Measurements from ENCODE around the gene KIAA0930.

KIAA0930 gene

DNA sequence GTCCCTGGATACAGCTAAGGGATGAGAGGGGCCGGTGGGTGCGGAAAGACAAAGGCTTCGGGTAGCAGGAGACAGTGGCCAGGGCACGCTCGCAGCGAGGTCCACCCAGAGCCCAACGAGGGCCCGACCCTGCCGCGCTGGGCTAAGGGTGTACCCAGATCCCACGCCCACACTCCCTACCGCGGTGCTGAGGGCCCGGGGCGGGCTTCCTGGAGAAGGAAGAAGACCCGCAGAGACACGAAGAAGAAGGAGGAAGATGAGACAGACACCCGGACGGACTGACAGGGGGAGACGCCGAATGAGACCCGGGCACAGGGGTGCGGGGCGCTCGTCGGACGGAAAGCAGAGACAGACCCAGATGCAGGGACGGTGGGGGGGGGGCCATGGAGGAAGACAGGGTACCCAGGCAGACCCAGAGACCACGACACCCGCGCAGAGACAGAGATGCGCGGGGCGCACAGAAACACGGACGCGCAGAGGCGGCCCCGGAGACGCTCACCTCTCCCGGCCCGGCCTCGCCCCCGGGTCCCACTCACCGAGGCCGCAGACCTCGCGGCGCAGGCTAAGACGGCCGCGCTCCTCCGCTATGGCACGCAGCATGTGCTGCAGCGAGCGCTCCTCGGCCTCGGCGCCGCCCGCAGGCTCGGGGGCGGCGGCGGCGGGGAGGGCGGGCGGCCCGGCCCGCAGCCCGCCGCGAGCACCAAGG is 437 bp downstream of the KIAA0930 start:
- no peak overlapping the region for H3K27ac ChIP-seq

DNA sequence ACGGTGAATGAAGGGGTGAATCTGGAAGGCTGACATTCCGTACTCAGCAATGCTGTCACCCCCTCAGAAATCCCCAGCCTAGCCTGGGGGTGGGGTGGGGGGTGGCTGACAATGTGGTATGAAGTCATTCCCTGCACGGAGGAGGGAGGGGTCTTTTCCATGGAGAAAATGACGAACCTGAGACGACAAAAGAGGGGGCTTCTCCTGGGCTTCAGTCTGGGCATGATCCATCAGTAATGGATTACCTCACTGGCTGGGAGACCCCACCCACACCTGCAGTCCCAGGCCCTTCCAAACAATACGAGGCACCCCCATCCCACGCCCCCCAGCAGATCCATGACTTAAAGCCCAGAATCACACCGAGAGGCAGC is 1.0 kb downstream of the KIAA0930 start:
- no peak overlapping the region for H3K9ac ChIP-seq
- peaks cover 17% of the 10 kb centered on the region for H3K4me1 ChIP-seq
- H3K9me3 ChIP-seq (ENCODE audit: control insufficient read depth, low read length): no peaks in the 10 kb centered on the region
- H3K36me3 ChIP-seq (ENCODE audit: control insufficient read depth, insufficient read depth, low read length): no peaks in the 10 kb centered on the region
- no peak overlapping the region for H3K27ac ChIP-seq
- H3K4me3 ChIP-seq (ENCODE audit: low read depth, low read length): peak overlapping the region; percentile 61
- no peaks in the 10 kb centered on the region for H3K27me3 ChIP-seq (ENCODE audit: control insufficient read depth, insufficient read depth, low read length)
- TF ChIP-seq, protein P1, sequence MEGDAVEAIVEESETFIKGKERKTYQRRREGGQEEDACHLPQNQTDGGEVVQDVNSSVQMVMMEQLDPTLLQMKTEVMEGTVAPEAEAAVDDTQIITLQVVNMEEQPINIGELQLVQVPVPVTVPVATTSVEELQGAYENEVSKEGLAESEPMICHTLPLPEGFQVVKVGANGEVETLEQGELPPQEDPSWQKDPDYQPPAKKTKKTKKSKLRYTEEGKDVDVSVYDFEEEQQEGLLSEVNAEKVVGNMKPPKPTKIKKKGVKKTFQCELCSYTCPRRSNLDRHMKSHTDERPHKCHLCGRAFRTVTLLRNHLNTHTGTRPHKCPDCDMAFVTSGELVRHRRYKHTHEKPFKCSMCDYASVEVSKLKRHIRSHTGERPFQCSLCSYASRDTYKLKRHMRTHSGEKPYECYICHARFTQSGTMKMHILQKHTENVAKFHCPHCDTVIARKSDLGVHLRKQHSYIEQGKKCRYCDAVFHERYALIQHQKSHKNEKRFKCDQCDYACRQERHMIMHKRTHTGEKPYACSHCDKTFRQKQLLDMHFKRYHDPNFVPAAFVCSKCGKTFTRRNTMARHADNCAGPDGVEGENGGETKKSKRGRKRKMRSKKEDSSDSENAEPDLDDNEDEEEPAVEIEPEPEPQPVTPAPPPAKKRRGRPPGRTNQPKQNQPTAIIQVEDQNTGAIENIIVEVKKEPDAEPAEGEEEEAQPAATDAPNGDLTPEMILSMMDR (IDR thresholded peaks at IDR 0.05): no peak
- peaks cover 12% of the 10 kb centered on the region for H3K79me2 ChIP-seq
- H2AFZ ChIP-seq: no peak overlapping the region
- H3K4me2 ChIP-seq (ENCODE audit: low read length): peak overlapping the region; percentile 78

More for the DNA sequence above, 437 bp downstream of the KIAA0930 start:
- Histone ChIP-seq H3K4me1 (peaks cover 17% of the 10 kb centered on the region), H3K9me3 (ENCODE audit: control insufficient read depth, low read length) (no peaks in the 10 kb centered on the region), H2AFZ (peak overlapping the region; percentile 38), H3K4me3 (ENCODE audit: low read depth, low read length) (peak overlapping the region; percentile 61), H3K36me3 (ENCODE audit: control insufficient read depth, insufficient read depth, low read length) (no peaks in the 10 kb centered on the region), H3K4me2 (ENCODE audit: low read length) (peak overlapping the region; percentile 78), H3K79me2 (peaks cover 12% of the 10 kb centered on the region), H3K9ac (no peak overlapping the region), H3K27me3 (ENCODE audit: control insufficient read depth, insufficient read depth, low read length) (no peaks in the 10 kb centered on the region)
- TF ChIP-seq, protein P1 (IDR thresholded peaks at IDR 0.05): no peak

GRCh38 chr22:45238957-45239680 is 1.6 kb downstream of the KIAA0930 start:
- H2AFZ ChIP-seq: no peak overlapping the region
- H3K4me2 ChIP-seq (ENCODE audit: low read length): peak overlapping the region; percentile 78
- H3K4me1 ChIP-seq: peaks cover 17% of the 10 kb centered on the region
- TF ChIP-seq, protein P1 (IDR thresholded peaks at IDR 0.05): no peak
- H3K27ac ChIP-seq: no peak overlapping the region
- H3K4me3 ChIP-seq (ENCODE audit: low read depth, low read length): no peak overlapping the region
- H3K9ac ChIP-seq: no peak overlapping the region
- no peaks in the 10 kb centered on the region for H3K27me3 ChIP-seq (ENCODE audit: control insufficient read depth, insufficient read depth, low read length)
- no peaks in the 10 kb centered on the region for H3K9me3 ChIP-seq (ENCODE audit: control insufficient read depth, low read length)
- H3K79me2 ChIP-seq: peaks cover 14% of the 10 kb centered on the region
- H3K36me3 ChIP-seq (ENCODE audit: control insufficient read depth, insufficient read depth, low read length): no peaks in the 10 kb centered on the region

GRCh38 chr22:45238076-45238956 is 2.4 kb downstream of the KIAA0930 start:
- Histone ChIP-seq H3K4me3 (ENCODE audit: low read depth, low read length) (no peak overlapping the region), H3K9me3 (ENCODE audit: control insufficient read depth, low read length) (no peaks in the 10 kb centered on the region), H3K27me3 (ENCODE audit: control insufficient read depth, insufficient read depth, low read length) (no peaks in the 10 kb centered on the region), H3K27ac (no peak overlapping the region), H3K79me2 (peaks cover 14% of the 10 kb centered on the region), H3K36me3 (ENCODE audit: control insufficient read depth, insufficient read depth, low read length) (no peaks in the 10 kb centered on the region), H3K4me2 (ENCODE audit: low read length) (no peak overlapping the region), H3K9ac (no peak overlapping the region), H3K4me1 (peaks cover 17% of the 10 kb centered on the region), H2AFZ (no peak overlapping the region)
- TF ChIP-seq, protein P1 (IDR thresholded peaks at IDR 0.05): no peak

Measured in parathyroid adenoma (tissue), 2 donors.